MM.1S (cell line): ENCODE data around the gene NRIP2.

Experiments used
- DNase-seq: peaks from one replicate; pipeline ENCODE4 v3.0.0-alpha.2; 2015
- H2AFZ ChIP-seq: fragments of 300-600 bp; sonication (generic); 2 replicates; pipeline ENCODE4 v1.6.0; 2016; ENCODE audit warnings: antibody characterized with exemption, low read length
- H3F3A ChIP-seq: fragments of 300-600 bp; sonication (generic); 2 replicates; pipeline ENCODE4 v1.6.1; 2016; ENCODE audit warnings: mild to moderate bottlenecking, antibody characterized with exemption, low read length, moderate library complexity, mixed read lengths; ENCODE audit not compliant: insufficient read depth
- H3K27ac ChIP-seq: fragments of 300-600 bp; sonication (generic); 2 replicates; pipeline ENCODE4 v1.5.1; 2016; ENCODE audit warnings: mild to moderate bottlenecking, low read length
- H3K27me3 ChIP-seq: fragments of 300-600 bp; sonication (generic); replicated peaks from 2 replicates; pipeline ENCODE4 v1.6.0; 2016; ENCODE audit warnings: low read length; ENCODE audit not compliant: insufficient read depth
- H3K36me3 ChIP-seq: fragments of 300-600 bp; sonication (generic); replicated peaks from 2 replicates; pipeline ENCODE4 v1.6.1; 2016; ENCODE audit warnings: mild to moderate bottlenecking, low read length, mixed read lengths; ENCODE audit not compliant: insufficient read depth
- H3K4me1 ChIP-seq: fragments of 300-600 bp; sonication (generic); 2 replicates; pipeline ENCODE4 v1.6.1; 2016; ENCODE audit warnings: low read length, mixed read lengths
- H3K4me2 ChIP-seq: fragments of 300-600 bp; sonication (generic); 2 replicates; pipeline ENCODE4 v1.6.0; 2016; ENCODE audit warnings: low read depth, low read length
- H3K4me3 ChIP-seq: fragments of 300-600 bp; sonication (generic); 2 replicates; pipeline ENCODE4 v1.5.1; 2016; ENCODE audit warnings: low read length, mixed read lengths
- H3K79me2 ChIP-seq: fragments of 300-600 bp; sonication (generic); 2 replicates; pipeline ENCODE4 v1.6.1; 2016; ENCODE audit warnings: mixed run types, low read length, mixed read lengths
- H3K9ac ChIP-seq: fragments of 300-600 bp; sonication (generic); 2 replicates; pipeline ENCODE4 v1.6.1; 2016; ENCODE audit warnings: low read length, mixed read lengths
- H3K9me2 ChIP-seq: fragments of 300-600 bp; sonication (generic); replicated peaks from 2 replicates; pipeline ENCODE4 v1.6.1; 2016; ENCODE audit warnings: mild to moderate bottlenecking, low read length, mixed read lengths; ENCODE audit not compliant: insufficient read depth
- H3K9me3 ChIP-seq: fragments of 300-600 bp; sonication (generic); replicated peaks from 2 replicates; pipeline ENCODE4 v1.6.1; 2016; ENCODE audit warnings: mild to moderate bottlenecking, low read length, mixed read lengths; ENCODE audit not compliant: insufficient read depth
- H4K20me1 ChIP-seq: fragments of 300-600 bp; sonication (generic); 2 replicates; pipeline ENCODE4 v1.6.1; 2016; ENCODE audit warnings: mild to moderate bottlenecking, low read length, moderate library complexity, mixed read lengths; ENCODE audit not compliant: insufficient read depth
- CTCF ChIP-seq: fragments of 300-600 bp; sonication (generic); IDR thresholded peaks from 2 replicates; pipeline ENCODE4 v1.5.1; 2016; ENCODE audit warnings: antibody characterized with exemption, low read length, mixed read lengths
- EZH2 ChIP-seq: fragments of 300-600 bp; sonication (generic); optimal IDR thresholded peaks from 2 replicates; pipeline ENCODE3; 2017; ENCODE audit warnings: low read depth, mild to moderate bottlenecking, antibody characterized with exemption, low read length, mixed read lengths
- EZH2phosphoT487 ChIP-seq: fragments of 300-600 bp; sonication (generic); IDR thresholded peaks from 2 replicates; pipeline ENCODE4 v1.6.1; 2018; ENCODE audit warnings: antibody characterized with exemption, low read length

NRIP2 gene

DNA sequence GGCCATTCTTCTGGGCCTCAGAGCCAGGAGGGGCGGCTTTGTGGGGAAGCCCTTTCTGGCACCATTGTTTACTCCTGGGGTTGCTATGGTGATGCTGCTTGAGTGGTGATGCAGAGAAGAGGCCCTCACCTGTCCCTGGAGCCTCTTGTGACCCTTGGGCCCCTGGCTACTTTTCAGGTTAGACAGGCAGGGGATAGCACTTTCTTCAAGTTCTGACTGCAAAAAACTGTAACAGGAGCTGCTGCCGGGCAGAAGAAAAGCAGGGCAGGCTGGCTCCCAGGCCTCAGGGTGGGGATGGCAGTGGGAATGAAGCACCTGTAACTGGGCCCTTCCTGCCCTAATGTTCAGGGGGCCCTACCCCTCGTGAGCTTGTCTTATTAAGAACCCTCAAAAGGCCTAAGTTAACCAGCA is 22.2 kb upstream of the NRIP2 start, which contains the start of gene TEX52:
TEX52 (minus strand) TSS at position 19 of the 411 bp plus-strand sequence; CDS start at position 6, 13 bp downstream.
- no peak within 1 kb of the TSS for H2AFZ ChIP-seq

DNA sequence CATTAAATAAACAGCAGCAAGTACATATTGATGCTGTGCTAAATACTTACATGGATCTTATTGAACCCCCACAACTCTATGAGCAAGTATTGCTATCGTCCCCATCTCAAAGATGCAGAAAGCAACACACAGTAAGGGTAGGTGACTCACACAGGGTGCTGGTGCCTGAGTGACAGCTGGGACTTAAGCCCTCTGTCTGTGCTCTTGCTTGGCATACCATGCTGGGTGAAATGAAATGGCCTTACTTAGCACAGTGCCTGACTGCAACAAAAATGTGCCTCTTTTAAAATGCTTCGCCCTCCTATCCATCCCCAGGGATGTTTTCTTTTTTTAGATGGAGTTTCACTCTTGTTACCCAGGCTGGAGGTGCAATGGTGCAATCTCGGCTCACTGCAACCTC is 21.2 kb upstream of the NRIP2 start:
- no peak for DNase-seq
- H3K4me2 ChIP-seq = no peak overlapping the region

More for the DNA sequence above, 22.2 kb upstream of the NRIP2 start, which contains the start of gene TEX52:
- no peak for DNase-seq
- no peaks in the 10 kb centered on the region for H3K79me2 ChIP-seq
- no peaks in the 10 kb centered on the region for H3K36me3 ChIP-seq
- no peak within 1 kb of the TSS for H3K4me3 ChIP-seq
- H3K27me3 ChIP-seq = no peaks in the 10 kb centered on the region
- H3F3A ChIP-seq = peaks cover 3% of the 10 kb centered on the region; the same call in 1 of the 2 replicates
- no peaks in the 10 kb centered on the region for H3K4me1 ChIP-seq
- no peaks in the 10 kb centered on the region for H3K9me2 ChIP-seq
- H3K4me2 ChIP-seq = no peak within 1 kb of the TSS
- no peaks in the 10 kb centered on the region for H3K9me3 ChIP-seq
- no peak within 1 kb of the TSS for H3K9ac ChIP-seq
- H4K20me1 ChIP-seq = no peaks in the 10 kb centered on the region
- no peak within 1 kb of the TSS for H3K27ac ChIP-seq
- TF ChIP-seq EZH2 (no peak), EZH2phosphoT487 (no peak), CTCF (no peak)

DNA sequence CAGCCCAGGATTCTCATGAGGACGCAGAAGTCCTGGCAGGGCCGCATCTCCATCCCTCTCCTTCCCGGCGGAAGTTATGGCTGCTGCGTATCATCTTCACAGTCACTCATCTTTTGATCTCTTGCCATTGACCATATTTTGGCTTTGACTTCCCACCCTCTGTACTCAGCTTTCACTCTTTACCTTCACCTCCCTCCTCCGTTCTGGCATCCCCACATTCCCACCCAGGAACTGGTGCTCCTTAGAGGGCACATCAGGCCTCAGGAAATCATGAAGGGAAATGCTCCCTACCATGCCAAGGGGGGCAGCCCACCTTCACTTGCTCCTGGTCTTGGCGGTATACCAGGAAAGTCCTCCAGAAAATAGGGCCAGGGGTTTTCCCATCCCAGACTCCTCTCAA is 20.7 kb upstream of the NRIP2 start:
- TF ChIP-seq CTCF = no peak
- TF ChIP-seq EZH2 = no peak
- TF ChIP-seq EZH2phosphoT487 = no peak
- no peaks in the 10 kb centered on the region for H3K9me2 ChIP-seq
- H3K9ac ChIP-seq = no peak overlapping the region
- no peak overlapping the region for H2AFZ ChIP-seq
- H4K20me1 ChIP-seq = no peaks in the 10 kb centered on the region
- no peaks in the 10 kb centered on the region for H3K36me3 ChIP-seq
- H3K4me1 ChIP-seq = no peaks in the 10 kb centered on the region
- H3K4me3 ChIP-seq = no peak overlapping the region
- H3K27me3 ChIP-seq = no peaks in the 10 kb centered on the region
- no peak overlapping the region for H3K27ac ChIP-seq
- H3F3A ChIP-seq = peaks cover 3% of the 10 kb centered on the region; the same call in 1 of the 2 replicates
- no peak for DNase-seq
- no peak overlapping the region for H3K4me2 ChIP-seq
- no peaks in the 10 kb centered on the region for H3K9me3 ChIP-seq
- no peaks in the 10 kb centered on the region for H3K79me2 ChIP-seq

More for the DNA sequence above, 21.2 kb upstream of the NRIP2 start:
- Histone ChIP-seq H3K27me3 (no peaks in the 10 kb centered on the region), H3K36me3 (no peaks in the 10 kb centered on the region), H3K27ac (no peak overlapping the region), H3K9ac (no peak overlapping the region), H2AFZ (no peak overlapping the region), H4K20me1 (no peaks in the 10 kb centered on the region), H3F3A (peaks cover 3% of the 10 kb centered on the region; the same call in 1 of the 2 replicates), H3K79me2 (no peaks in the 10 kb centered on the region), H3K9me2 (no peaks in the 10 kb centered on the region), H3K4me3 (no peak overlapping the region), H3K9me3 (no peaks in the 10 kb centered on the region), H3K4me1 (no peaks in the 10 kb centered on the region)
- TF ChIP-seq EZH2phosphoT487 (no peak), EZH2 (no peak), CTCF (no peak)
